Loucy (cell line): ENCODE data around the gene NAT10.

Source experiments
- EZH2phosphoT487 ChIP-seq: fragments of 200-600 bp; IDR thresholded peaks from 2 replicates; pipeline ENCODE4 v1.6.1; 2018; ENCODE audit warnings: antibody characterized with exemption, mild to moderate bottlenecking, moderate library complexity, borderline replicate concordance
- TF ChIP-seq, protein P1 (sequence below): fragments of 200-600 bp; sonication (generic); conservative IDR thresholded peaks from 2 replicates; pipeline ENCODE4 v1.5.1; 2014; ENCODE audit warnings: mild to moderate bottlenecking, antibody characterized with exemption, low read length

DNA sequence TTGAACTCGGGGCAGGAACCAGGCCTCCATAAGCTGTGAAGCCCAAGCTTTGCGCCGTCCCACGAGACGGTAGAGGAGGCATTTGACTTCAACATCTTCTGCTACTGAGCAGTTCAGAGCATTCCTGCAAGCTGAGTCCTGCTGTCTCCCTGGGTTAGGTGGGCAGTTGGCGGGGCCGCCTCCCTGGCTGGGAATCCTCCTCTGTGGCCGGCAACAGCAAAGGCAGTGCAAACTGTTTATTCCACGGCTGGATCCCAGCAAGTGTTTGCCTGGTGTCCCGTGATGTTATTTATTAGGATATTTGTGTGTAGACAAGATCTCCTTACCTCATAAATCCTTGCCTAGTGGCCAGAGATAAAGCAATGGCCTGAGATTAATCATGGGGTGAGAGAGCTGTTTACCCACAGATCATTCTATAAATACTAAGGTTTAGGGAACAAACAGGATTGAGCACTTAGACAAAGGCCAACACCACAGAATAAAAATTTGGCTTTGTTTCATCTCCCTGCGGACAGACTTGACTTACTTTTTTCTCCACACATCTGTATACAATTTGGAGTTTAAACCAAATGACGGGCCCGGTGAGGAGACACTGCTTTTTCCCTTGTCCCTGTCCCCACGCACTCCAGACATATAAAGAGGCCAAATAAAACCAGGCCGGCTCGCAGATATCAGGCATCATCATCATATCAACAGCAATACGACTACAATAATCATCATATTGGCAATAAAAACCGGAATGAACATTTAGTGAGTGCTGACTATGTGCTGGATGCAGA, 63.4 kb downstream of the NAT10 start:
- TF ChIP-seq, protein P1, sequence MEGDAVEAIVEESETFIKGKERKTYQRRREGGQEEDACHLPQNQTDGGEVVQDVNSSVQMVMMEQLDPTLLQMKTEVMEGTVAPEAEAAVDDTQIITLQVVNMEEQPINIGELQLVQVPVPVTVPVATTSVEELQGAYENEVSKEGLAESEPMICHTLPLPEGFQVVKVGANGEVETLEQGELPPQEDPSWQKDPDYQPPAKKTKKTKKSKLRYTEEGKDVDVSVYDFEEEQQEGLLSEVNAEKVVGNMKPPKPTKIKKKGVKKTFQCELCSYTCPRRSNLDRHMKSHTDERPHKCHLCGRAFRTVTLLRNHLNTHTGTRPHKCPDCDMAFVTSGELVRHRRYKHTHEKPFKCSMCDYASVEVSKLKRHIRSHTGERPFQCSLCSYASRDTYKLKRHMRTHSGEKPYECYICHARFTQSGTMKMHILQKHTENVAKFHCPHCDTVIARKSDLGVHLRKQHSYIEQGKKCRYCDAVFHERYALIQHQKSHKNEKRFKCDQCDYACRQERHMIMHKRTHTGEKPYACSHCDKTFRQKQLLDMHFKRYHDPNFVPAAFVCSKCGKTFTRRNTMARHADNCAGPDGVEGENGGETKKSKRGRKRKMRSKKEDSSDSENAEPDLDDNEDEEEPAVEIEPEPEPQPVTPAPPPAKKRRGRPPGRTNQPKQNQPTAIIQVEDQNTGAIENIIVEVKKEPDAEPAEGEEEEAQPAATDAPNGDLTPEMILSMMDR, result no peak
- TF ChIP-seq EZH2phosphoT487, result no peak
